Adipocyte (in vitro differentiated cells): ENCODE measurements around the gene RPS6KA3.
"Not testable (repeated sequence)": the region's sequence is repeated elsewhere in the genome, so short reads cannot be mapped to it uniquely, and the experiment has no call there.

Experiments
- DNase-seq: peaks from one replicate; pipeline ENCODE4 v3.0.0-alpha.2; 2015; ENCODE audit warnings: low read depth
- H3K27me3 ChIP-seq: replicated peaks from 2 replicates; pipeline ENCODE4 v1.7.0; 2013; ENCODE audit warnings: mild to moderate bottlenecking, low read length, moderate library complexity; ENCODE audit not compliant: control insufficient read depth, insufficient read depth
- H3K36me3 ChIP-seq: 2 replicates; pipeline ENCODE4 v1.7.0; 2013; ENCODE audit warnings: low read length, mild to moderate bottlenecking, moderate library complexity; ENCODE audit not compliant: control insufficient read depth, insufficient read depth, severe bottlenecking
- H3K4me1 ChIP-seq: 2 replicates; pipeline ENCODE4 v1.7.0; 2013; ENCODE audit warnings: mild to moderate bottlenecking, low read length, moderate library complexity; ENCODE audit not compliant: control insufficient read depth, insufficient read depth
- H3K4me3 ChIP-seq: 2 replicates; pipeline ENCODE4 v1.7.0; 2013; ENCODE audit warnings: mild to moderate bottlenecking, low read length, moderate library complexity
- H3K9ac ChIP-seq: 2 replicates; pipeline ENCODE4 v1.7.0; 2013; ENCODE audit warnings: mild to moderate bottlenecking, low read length, moderate library complexity
- H3K9me3 ChIP-seq: 2 replicates; pipeline ENCODE4 v1.7.0; 2013; ENCODE audit warnings: mild to moderate bottlenecking, low read length, moderate library complexity; ENCODE audit not compliant: control insufficient read depth

RPS6KA3 gene

GRCh38 chrX:20263474-20263873 lies 3.2 kb downstream of the RPS6KA3 start:
- H3K4me1 ChIP-seq, result peaks cover 14% of the 10 kb centered on the region
- H3K9ac ChIP-seq, result no peak overlapping the region
- no peak overlapping the region for H3K4me3 ChIP-seq
- H3K9me3 ChIP-seq, result no peaks in the 10 kb centered on the region
- H3K27me3 ChIP-seq, result peaks cover 3% of the 10 kb centered on the region
- DNase-seq, result peak; percentile 25
- no peaks in the 10 kb centered on the region for H3K36me3 ChIP-seq

- DNase-seq, result no peak
- Histone ChIP-seq H3K4me3 (no peak overlapping the region), H3K27me3 (peaks cover 6% of the 10 kb centered on the region), H3K9me3 (no peaks in the 10 kb centered on the region), H3K36me3 (no peaks in the 10 kb centered on the region), H3K9ac (no peak overlapping the region), H3K4me1 (peaks cover 14% of the 10 kb centered on the region)
These were observed 5.8 kb downstream of the RPS6KA3 start for GRCh38 chrX:20260885-20261284.

GRCh38 chrX:20254712-20255299 lies 11.9 kb downstream of the RPS6KA3 start:
- peaks cover 2% of the 10 kb centered on the region for H3K4me1 ChIP-seq
- no peaks in the 10 kb centered on the region for H3K36me3 ChIP-seq
- H3K9me3 ChIP-seq, result peaks cover 6% of the 10 kb centered on the region
- peak; percentile 28 for DNase-seq
- no peak overlapping the region for H3K9ac ChIP-seq
- peaks cover 3% of the 10 kb centered on the region for H3K27me3 ChIP-seq
- no peak overlapping the region for H3K4me3 ChIP-seq

GRCh38 chrX:20253232-20253543 lies 13.5 kb downstream of the RPS6KA3 start:
- peaks cover 2% of the 10 kb centered on the region for H3K4me1 ChIP-seq
- no peaks in the 10 kb centered on the region for H3K36me3 ChIP-seq
- no peak for DNase-seq
- H3K4me3 ChIP-seq, result no peak overlapping the region
- no peak overlapping the region for H3K9ac ChIP-seq
- H3K9me3 ChIP-seq, result peaks cover 6% of the 10 kb centered on the region
- H3K27me3 ChIP-seq, result no peaks in the 10 kb centered on the region

- H3K4me3 ChIP-seq, result no peak overlapping the region
- peaks cover 6% of the 10 kb centered on the region for H3K9me3 ChIP-seq
- peak; percentile 62 for DNase-seq
These were observed 14.1 kb downstream of the RPS6KA3 start for GRCh38 chrX:20252381-20253231.

GRCh38 chrX:20251691-20252090 lies 15.0 kb downstream of the RPS6KA3 start:
- Histone ChIP-seq H3K36me3 (no peaks in the 10 kb centered on the region), H3K9me3 (peaks cover 6% of the 10 kb centered on the region), H3K4me3 (no peak overlapping the region), H3K9ac (no peak overlapping the region), H3K27me3 (no peaks in the 10 kb centered on the region), H3K4me1 (peaks cover 2% of the 10 kb centered on the region)
- no peak for DNase-seq

More at GRCh38 chrX:20252381-20253231, 14.1 kb downstream of the RPS6KA3 start:
- Histone ChIP-seq H3K36me3 (no peaks in the 10 kb centered on the region), H3K4me1 (peaks cover 2% of the 10 kb centered on the region), H3K9ac (no peak overlapping the region), H3K27me3 (no peaks in the 10 kb centered on the region)

- not testable (repeated sequence) for H3K9me3 ChIP-seq, H3K4me1 ChIP-seq, H3K9ac ChIP-seq, H3K27me3 ChIP-seq, DNase-seq, H3K36me3 ChIP-seq, H3K4me3 ChIP-seq
These were observed 16.6 kb downstream of the RPS6KA3 start for GRCh38 chrX:20250146-20250545.

GRCh38 chrX:20248592-20249192 lies 18.0 kb downstream of the RPS6KA3 start:
- H3K27me3 ChIP-seq, result no peaks in the 10 kb centered on the region
- peaks cover 10% of the 10 kb centered on the region for H3K4me1 ChIP-seq
- peaks cover 6% of the 10 kb centered on the region for H3K9me3 ChIP-seq
- no peaks in the 10 kb centered on the region for H3K36me3 ChIP-seq
- no peak for DNase-seq
- H3K4me3 ChIP-seq, result no peak overlapping the region
- H3K9ac ChIP-seq, result no peak overlapping the region

GRCh38 chrX:20244931-20245330 lies 21.8 kb downstream of the RPS6KA3 start:
- no peaks in the 10 kb centered on the region for H3K36me3 ChIP-seq

GRCh38 chrX:20240201-20240600 lies 26.5 kb downstream of the RPS6KA3 start:
- no peak for DNase-seq
- Histone ChIP-seq H3K4me1 (peaks cover 5% of the 10 kb centered on the region), H3K9ac (no peak overlapping the region), H3K9me3 (peaks cover 17% of the 10 kb centered on the region), H3K4me3 (no peak overlapping the region), H3K27me3 (no peaks in the 10 kb centered on the region), H3K36me3 (peaks cover 4% of the 10 kb centered on the region)

More at GRCh38 chrX:20244931-20245330, 21.8 kb downstream of the RPS6KA3 start:
- peaks cover 8% of the 10 kb centered on the region for H3K4me1 ChIP-seq
- H3K4me3 ChIP-seq, result no peak overlapping the region
- peaks cover 5% of the 10 kb centered on the region for H3K9me3 ChIP-seq
- no peak overlapping the region for H3K9ac ChIP-seq
- no peaks in the 10 kb centered on the region for H3K27me3 ChIP-seq
- peak; percentile 42 for DNase-seq

GRCh38 chrX:20237864-20238263 lies 28.8 kb downstream of the RPS6KA3 start:
- no peaks in the 10 kb centered on the region for H3K4me1 ChIP-seq
- H3K9ac ChIP-seq, result no peak overlapping the region
- no peak for DNase-seq
- peaks cover 19% of the 10 kb centered on the region for H3K9me3 ChIP-seq
- H3K27me3 ChIP-seq, result no peaks in the 10 kb centered on the region
- H3K36me3 ChIP-seq, result peaks cover 7% of the 10 kb centered on the region
- H3K4me3 ChIP-seq, result no peak overlapping the region
